ENCODE results near the gene BRD3.

- TF ChIP-seq CTCF (IDR thresholded peaks at IDR 0.05): no peak
- no peak for TF ChIP-seq POLR2A (IDR thresholded peaks at IDR 0.05)
Observed at GRCh38 chr9:133987446-133987788, 80.4 kb downstream of the BRD3 start.

Data from testis (tissue), 2 donors.